Smooth muscle cell (in vitro differentiated cells): ENCODE results near the gene EML6. TPM values are rescaled to one million over a fixed set of nuclear protein-coding genes. Genes with fewer than 3 reads are reported as not detected.

Experiments
- DNase-seq: peaks from one replicate; lab custom pipeline; 2025; ENCODE audit not compliant: unreplicated experiment; lab: John Stamatoyannopoulos, UW
- H2AFZ ChIP-seq: fragments of 200-600 bp; sonication (generic); 2 replicates; pipeline ENCODE4 v1.6.0; 2016; ENCODE audit warnings: antibody characterized with exemption, low read depth, mild to moderate bottlenecking
- H3F3A ChIP-seq: fragments of 200-600 bp; sonication (generic); 2 replicates; pipeline ENCODE4 v1.6.0; 2017; ENCODE audit warnings: antibody characterized with exemption, low read depth
- H3K27ac ChIP-seq: fragments of 200-600 bp; sonication (generic); 2 replicates; pipeline ENCODE4 v1.5.1; 2016; ENCODE audit warnings: low read depth, mild to moderate bottlenecking
- H3K27me3 ChIP-seq: fragments of 200-600 bp; sonication (generic); 2 replicates; pipeline ENCODE4 v1.6.1; 2016; ENCODE audit warnings: low read depth, mild to moderate bottlenecking
- H3K36me3 ChIP-seq: fragments of 200-600 bp; sonication (generic); 2 replicates; pipeline ENCODE4 v1.5.1; 2016; ENCODE audit warnings: low read depth
- H3K4me1 ChIP-seq: fragments of 200-600 bp; sonication (generic); 2 replicates; pipeline ENCODE4 v1.5.1; 2016; ENCODE audit warnings: low read depth
- H3K4me2 ChIP-seq: fragments of 200-600 bp; sonication (generic); 2 replicates; pipeline ENCODE4 v1.6.0; 2016; ENCODE audit warnings: mild to moderate bottlenecking
- H3K4me3 ChIP-seq: fragments of 200-600 bp; sonication (generic); 2 replicates; pipeline ENCODE4 v1.5.1; 2016; ENCODE audit warnings: mild to moderate bottlenecking
- H3K79me2 ChIP-seq: fragments of 200-600 bp; sonication (generic); 2 replicates; pipeline ENCODE4 v1.6.0; 2016; ENCODE audit warnings: low read depth, mild to moderate bottlenecking
- H3K9ac ChIP-seq: fragments of 200-600 bp; sonication (generic); 2 replicates; pipeline ENCODE4 v1.6.0; 2016; ENCODE audit warnings: low read depth
- H3K9me3 ChIP-seq: fragments of 200-600 bp; sonication (generic); replicated peaks from 2 replicates; pipeline ENCODE4 v1.5.1; 2016; ENCODE audit warnings: low read depth
- H4K20me1 ChIP-seq: fragments of 200-600 bp; sonication (generic); 2 replicates; pipeline ENCODE4 v1.6.0; 2016; ENCODE audit warnings: low read depth
- CTCF ChIP-seq: fragments of 200-600 bp; sonication (generic); IDR thresholded peaks from 2 replicates; pipeline ENCODE4 v1.5.1; 2017; ENCODE audit warnings: borderline replicate concordance, mild to moderate bottlenecking, antibody characterized with exemption; ENCODE audit not compliant: insufficient read depth, poor library complexity, severe bottlenecking
- WGBS: methylation state at CpG from one replicate; pipeline ENCODE4 v1.1.7; 2016; ENCODE audit warnings: low lambda C conversion rate; 5-methylcytosine and 5-hydroxymethylcytosine counted together
- polyA plus RNA-seq: library from polyadenylated mRNA; unstranded; fragments of >200 nt; fragmentation: Nextera tagmentation; extraction: Ambion mirVana; gene quantifications from 2 replicates; pipeline ENCODE4 v1.2.1, GENCODE V29; 2016
- total RNA-seq: library from RNA; depleted of rRNA; stranded (reverse); fragments of >200 nt; gene quantifications from 2 replicates; pipeline ENCODE4 v1.2.3, GENCODE V29; 2014

EML6 gene
- total and polyA plus RNA-seq, 2 experiments from 2014 or later = 0.49 to 0.54 TPM

GRCh38 chr2:54760310-54760709, 36.8 kb downstream of the EML6 start:
- H3K79me2 ChIP-seq = no peaks in the 10 kb centered on the region
- H3K36me3 ChIP-seq = no peaks in the 10 kb centered on the region
- no peak overlapping the region for H3K9ac ChIP-seq
- no peak overlapping the region for H3K4me2 ChIP-seq
- H4K20me1 ChIP-seq = no peaks in the 10 kb centered on the region
- 100% methylated on average over 2 of the region's 2 CpGs for whole genome bisulfite sequencing
- DNase-seq = no peak
- no peaks in the 10 kb centered on the region for H3K9me3 ChIP-seq
- no peak for TF ChIP-seq CTCF
- H3K4me3 ChIP-seq = no peak overlapping the region
- H3F3A ChIP-seq = no peaks in the 10 kb centered on the region
- no peaks in the 10 kb centered on the region for H3K27me3 ChIP-seq
- H3K27ac ChIP-seq = no peak overlapping the region
- no peak overlapping the region for H2AFZ ChIP-seq
- peaks cover 11% of the 10 kb centered on the region for H3K4me1 ChIP-seq

GRCh38 chr2:54763636-54764291, 40.3 kb downstream of the EML6 start:
- Histone ChIP-seq H3K27me3 (no peaks in the 10 kb centered on the region), H3K4me1 (no peaks in the 10 kb centered on the region), H2AFZ (no peak overlapping the region), H3K9ac (no peak overlapping the region), H3K4me2 (no peak overlapping the region), H3K27ac (no peak overlapping the region), H3F3A (no peaks in the 10 kb centered on the region), H4K20me1 (no peaks in the 10 kb centered on the region), H3K4me3 (no peak overlapping the region), H3K36me3 (no peaks in the 10 kb centered on the region), H3K9me3 (no peaks in the 10 kb centered on the region), H3K79me2 (no peaks in the 10 kb centered on the region)
- no peak for DNase-seq
- 81% methylated on average over 7 of the region's 7 CpGs for WGBS
- TF ChIP-seq CTCF = no peak

GRCh38 chr2:54767921-54768320, 44.5 kb downstream of the EML6 start:
- Histone ChIP-seq H3K36me3 (no peaks in the 10 kb centered on the region), H3K27ac (no peak overlapping the region), H3K4me2 (no peak overlapping the region)

More at GRCh38 chr2:54767921-54768320, 44.5 kb downstream of the EML6 start:
- no peaks in the 10 kb centered on the region for H3K4me1 ChIP-seq
- H3K4me3 ChIP-seq = no peak overlapping the region
- DNase-seq = no peak
- H3K9ac ChIP-seq = no peak overlapping the region
- no peaks in the 10 kb centered on the region for H3F3A ChIP-seq
- H3K79me2 ChIP-seq = no peaks in the 10 kb centered on the region
- H4K20me1 ChIP-seq = no peaks in the 10 kb centered on the region
- TF ChIP-seq CTCF = no peak
- no peaks in the 10 kb centered on the region for H3K9me3 ChIP-seq
- no peaks in the 10 kb centered on the region for H3K27me3 ChIP-seq
- no peak overlapping the region for H2AFZ ChIP-seq
